Gastroesophageal sphincter (tissue), 4 donors: ENCODE results near the gene STIMATE. TPM values are rescaled to one million over a fixed set of nuclear protein-coding genes. Genes with fewer than 3 reads are reported as not detected.

Experiments
- ATAC-seq: fragments of 150-250 bp; one replicate; pipeline ENCODE4 v1.9.1; 2016; ENCODE audit warnings: mild to moderate bottlenecking, moderate library complexity
- H3K27ac ChIP-seq, 4 donors: fragments of 200-600 bp; sonication (generic) in 3 of 4; 1 replicate in 3 of 4; 2 replicates in 1 of 4; pipeline ENCODE4 v1.5.1; 2016 to 2019
- H3K27me3 ChIP-seq: fragments of 200-600 bp; sonication (generic); one replicate; pipeline ENCODE4 v1.5.1; 2019
- H3K36me3 ChIP-seq, 2 donors: fragments of 200-600 bp; sonication (generic); one replicate each; pipeline ENCODE4 v1.5.1; 2019; ENCODE audit warnings: control low read depth in 1 of 2
- H3K4me1 ChIP-seq, 3 donors: fragments of 200-600 bp; sonication (generic); 1 replicate in 2 of 3; 2 replicates in 1 of 3; pipeline ENCODE4 v1.5.1; 2016 to 2019; ENCODE audit warnings: control low read depth in 2 of 3
- H3K4me3 ChIP-seq, 2 donors: fragments of 200-600 bp; sonication (generic); one replicate each; pipeline ENCODE4 v1.5.1; 2019; ENCODE audit warnings: mild to moderate bottlenecking in 1 of 2, moderate library complexity in 1 of 2
- H3K9me3 ChIP-seq, 3 donors: fragments of 200-600 bp; sonication (generic); one replicate each; pipeline ENCODE4 v1.5.1; 2017 to 2019; ENCODE audit warnings: control low read depth in 2 of 3
- EP300 ChIP-seq: sonication (generic); formaldehyde crosslinking; IDR thresholded peaks from one replicate; pipeline ENCODE4 v1.6.1; 2017; ENCODE audit warnings: antibody characterized with exemption, mild to moderate bottlenecking
- POLR2A ChIP-seq, 2 donors: fragments of 450-650 bp; IDR thresholded peaks; one replicate each; pipeline ENCODE4 v1.6.1; 2017; ENCODE audit warnings: antibody characterized with exemption in 2 of 2, mild to moderate bottlenecking in 2 of 2, moderate library complexity in 1 of 2
- POLR2AphosphoS5 ChIP-seq: sonication (generic); formaldehyde crosslinking; IDR thresholded peaks from one replicate; pipeline ENCODE4 v1.6.1; 2017; ENCODE audit warnings: antibody characterized with exemption
- WGBS, 2 donors: methylation state at CpG; one replicate each; pipeline ENCODE4 v1.1.5; 2018; ENCODE audit warnings: low coverage in 1 of 2; 5-methylcytosine and 5-hydroxymethylcytosine counted together
- total RNA-seq, 4 donors: library from RNA; depleted of rRNA; stranded (reverse); fragments of >200 nt; gene quantifications; one replicate each; pipeline ENCODE4 v1.1.0, GENCODE V29; 2016
- TF ChIP-seq, protein P1 (sequence below), 4 experiments: fragments of 200-600 bp in 2 of 4; fragments of 450-650 bp in 2 of 4; sonication (generic) in 1 of 4; IDR thresholded peaks; one replicate each; pipeline ENCODE4 v1.5.1; 2017 to 2019; ENCODE audit warnings: antibody characterized with exemption in 4 of 4, mild to moderate bottlenecking in 2 of 4, moderate library complexity in 2 of 4

Gene STIMATE
- total RNA-seq, 4 donors from 2014 or later: 14.6 to 30.2 (median 20.5) TPM

DNA sequence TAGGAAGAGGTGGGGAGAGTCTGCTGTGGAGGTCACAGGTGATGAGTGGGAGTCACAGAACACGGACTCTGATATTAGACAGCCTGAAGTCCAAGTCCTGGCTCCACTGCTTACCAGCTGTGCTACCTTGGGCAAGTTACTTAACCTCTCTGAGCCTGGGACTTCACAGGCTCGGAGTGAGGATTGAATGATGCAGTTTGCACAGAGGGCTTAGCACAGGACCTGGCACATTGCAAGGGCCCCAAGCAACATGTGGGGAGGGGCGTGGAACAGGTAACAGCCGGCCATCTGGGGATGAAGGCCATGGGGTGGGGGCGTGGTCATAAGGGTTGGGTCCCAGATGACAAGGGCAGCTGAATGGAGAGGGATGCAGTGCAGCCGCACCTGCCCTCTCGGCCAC lies 107.0 kb downstream of the STIMATE start:
- Histone ChIP-seq H3K27me3 (no peaks in the 10 kb centered on the region), H3K9me3 (no peaks in the 10 kb centered on the region), H3K36me3 (no peaks in the 10 kb centered on the region), H3K4me1 (no peaks in the 10 kb centered on the region), H3K4me3 (no peak overlapping the region), H3K27ac (no peak overlapping the region)
- TF ChIP-seq, protein P1, sequence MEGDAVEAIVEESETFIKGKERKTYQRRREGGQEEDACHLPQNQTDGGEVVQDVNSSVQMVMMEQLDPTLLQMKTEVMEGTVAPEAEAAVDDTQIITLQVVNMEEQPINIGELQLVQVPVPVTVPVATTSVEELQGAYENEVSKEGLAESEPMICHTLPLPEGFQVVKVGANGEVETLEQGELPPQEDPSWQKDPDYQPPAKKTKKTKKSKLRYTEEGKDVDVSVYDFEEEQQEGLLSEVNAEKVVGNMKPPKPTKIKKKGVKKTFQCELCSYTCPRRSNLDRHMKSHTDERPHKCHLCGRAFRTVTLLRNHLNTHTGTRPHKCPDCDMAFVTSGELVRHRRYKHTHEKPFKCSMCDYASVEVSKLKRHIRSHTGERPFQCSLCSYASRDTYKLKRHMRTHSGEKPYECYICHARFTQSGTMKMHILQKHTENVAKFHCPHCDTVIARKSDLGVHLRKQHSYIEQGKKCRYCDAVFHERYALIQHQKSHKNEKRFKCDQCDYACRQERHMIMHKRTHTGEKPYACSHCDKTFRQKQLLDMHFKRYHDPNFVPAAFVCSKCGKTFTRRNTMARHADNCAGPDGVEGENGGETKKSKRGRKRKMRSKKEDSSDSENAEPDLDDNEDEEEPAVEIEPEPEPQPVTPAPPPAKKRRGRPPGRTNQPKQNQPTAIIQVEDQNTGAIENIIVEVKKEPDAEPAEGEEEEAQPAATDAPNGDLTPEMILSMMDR (IDR thresholded peaks at IDR 0.05): no peak
- TF ChIP-seq POLR2AphosphoS5 (no peak), POLR2A (IDR thresholded peaks at IDR 0.05) (no peak), EP300 (no peak)
- ATAC-seq: no peak
- WGBS, 2 donors: 78 to 93% methylated on average over 2 to 5 of the region's 7 CpGs

DNA sequence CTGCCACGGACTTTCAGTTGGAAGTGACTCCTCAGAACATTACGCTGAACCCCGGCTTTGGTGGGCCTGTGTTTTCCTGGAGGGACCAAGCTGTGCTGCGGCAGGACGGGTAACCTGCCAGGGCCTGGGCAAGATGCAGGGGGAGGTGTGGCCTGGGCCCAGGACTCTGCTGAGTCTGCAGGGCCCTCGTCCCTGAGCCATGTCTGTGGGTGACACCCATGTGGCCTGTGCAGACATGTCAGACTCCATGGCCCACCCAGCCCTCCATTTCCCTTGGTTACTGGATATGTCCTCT lies 107.7 kb downstream of the STIMATE start:
- H3K4me1 ChIP-seq: no peaks in the 10 kb centered on the region
- H3K4me3 ChIP-seq: no peak overlapping the region
- TF ChIP-seq, protein P1 (IDR thresholded peaks at IDR 0.05): no peak
- TF ChIP-seq EP300: no peak
- TF ChIP-seq POLR2AphosphoS5: no peak
- TF ChIP-seq POLR2A (IDR thresholded peaks at IDR 0.05): no peak
- 100% methylated on average over 5 of the region's 6 CpGs; no CpG with 5 or more reads in 1 of the 2 donors for WGBS, 2 donors
- ATAC-seq: no peak
- no peaks in the 10 kb centered on the region for H3K36me3 ChIP-seq
- no peaks in the 10 kb centered on the region for H3K9me3 ChIP-seq
- H3K27me3 ChIP-seq: no peaks in the 10 kb centered on the region
- H3K27ac ChIP-seq: no peak overlapping the region

DNA sequence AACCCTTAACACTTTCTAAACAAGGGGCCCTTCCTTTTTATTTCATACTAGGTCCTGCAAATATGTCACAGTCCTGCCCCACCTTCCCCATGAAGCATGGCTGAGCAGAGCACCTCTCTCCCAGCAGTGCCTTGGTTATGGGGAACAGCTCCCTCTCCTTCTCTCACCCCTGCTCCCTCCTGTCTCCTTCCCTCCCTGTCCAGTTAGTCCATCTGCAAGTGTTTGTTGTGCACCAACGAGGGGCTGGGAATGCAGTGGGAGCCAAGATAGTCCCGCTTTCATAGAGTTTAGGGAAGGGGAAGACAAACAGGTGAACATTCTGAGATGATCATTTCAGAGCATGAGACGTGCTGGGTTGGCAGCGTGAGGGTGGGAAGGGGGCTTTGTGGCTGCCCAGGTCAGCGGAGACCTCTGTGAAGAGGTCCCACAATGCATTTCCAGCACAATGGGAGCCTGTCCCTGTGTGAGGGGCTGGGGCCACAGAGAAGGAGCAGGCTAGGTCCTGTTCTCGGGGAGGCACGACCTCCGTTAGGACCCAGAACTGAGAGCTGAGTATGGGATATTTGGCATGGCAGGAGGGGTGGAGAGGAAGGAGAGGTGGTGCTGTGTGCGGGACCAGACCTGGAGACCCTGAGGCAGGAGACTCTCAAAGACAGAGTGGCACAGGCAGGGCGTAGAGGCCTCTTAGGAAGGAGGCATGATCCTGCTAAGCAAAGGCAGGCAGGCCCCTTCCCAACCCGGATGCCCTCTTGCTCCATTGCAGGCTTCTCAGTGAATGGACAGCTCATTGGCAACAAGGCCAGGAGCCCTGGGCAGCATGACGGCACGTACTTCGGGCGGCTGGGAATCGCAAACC lies 108.2 kb downstream of the STIMATE start:
- no peak for ATAC-seq
- no peak overlapping the region for H3K4me3 ChIP-seq
- H3K27ac ChIP-seq: no peak overlapping the region
- no peaks in the 10 kb centered on the region for H3K27me3 ChIP-seq
- H3K9me3 ChIP-seq: no peaks in the 10 kb centered on the region
- 73 to 92% methylated on average over 4 to 12 of the region's 16 CpGs for WGBS, 2 donors
- no peak for TF ChIP-seq EP300
- TF ChIP-seq POLR2AphosphoS5: no peak
- no peak for TF ChIP-seq POLR2A (IDR thresholded peaks at IDR 0.05)
- TF ChIP-seq, protein P1 (IDR thresholded peaks at IDR 0.05): no peak
- H3K36me3 ChIP-seq: no peaks in the 10 kb centered on the region
- no peaks in the 10 kb centered on the region for H3K4me1 ChIP-seq

DNA sequence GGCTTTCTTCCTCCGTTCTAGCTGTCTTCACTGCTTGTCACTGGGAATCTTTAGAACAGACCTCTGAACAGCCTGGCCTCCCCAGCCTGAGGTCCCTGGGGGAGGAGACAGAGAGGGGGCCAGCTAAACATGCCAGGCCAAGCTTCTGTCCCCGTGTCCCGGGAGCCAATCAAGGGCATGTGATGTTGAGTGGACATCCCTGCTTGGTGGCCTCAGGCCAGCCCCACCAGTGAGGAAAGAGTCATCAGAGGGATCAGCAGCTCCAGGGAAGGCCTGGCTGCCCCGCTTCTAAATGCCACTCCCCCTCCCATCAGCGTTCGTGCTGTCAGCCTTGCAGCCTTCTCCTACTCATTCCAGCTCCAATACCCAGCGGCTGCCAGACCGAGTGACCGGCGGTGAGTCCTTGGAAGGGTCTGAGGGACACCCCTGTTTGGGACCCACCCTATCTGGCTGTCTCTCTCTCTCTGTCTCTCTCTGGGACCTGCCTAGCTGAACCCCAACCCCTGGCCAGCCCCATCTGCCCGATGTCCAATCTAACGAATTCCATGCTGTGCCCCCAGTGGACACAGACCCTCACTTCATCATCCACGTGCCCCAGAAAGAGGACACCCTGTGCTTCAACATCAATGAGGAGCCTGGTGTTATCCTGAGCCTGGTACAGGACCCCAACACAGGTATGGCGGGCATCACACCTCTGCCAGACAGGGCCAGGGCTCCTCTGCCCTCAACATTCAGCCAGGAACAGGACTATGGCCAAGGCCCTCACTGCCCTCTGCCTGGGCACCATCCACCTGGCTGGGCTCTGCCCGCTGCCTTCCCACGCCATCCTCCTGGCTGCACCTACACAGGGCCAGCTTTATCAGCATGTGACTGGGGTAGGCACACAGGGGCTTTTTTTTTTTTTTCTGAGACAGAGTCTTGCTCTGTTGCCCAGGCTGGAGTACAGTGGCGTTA lies 109.4 kb downstream of the STIMATE start:
- no peak for TF ChIP-seq POLR2A (IDR thresholded peaks at IDR 0.05)
- TF ChIP-seq POLR2AphosphoS5: no peak
- TF ChIP-seq, protein P1 (IDR thresholded peaks at IDR 0.05): no peak
- TF ChIP-seq EP300: no peak
- peak; percentile 28 for ATAC-seq

More for the DNA sequence above, 109.4 kb downstream of the STIMATE start:
- no peak overlapping the region for H3K4me3 ChIP-seq
- no peak overlapping the region for H3K27ac ChIP-seq
- H3K36me3 ChIP-seq: no peaks in the 10 kb centered on the region
- 60% methylated on average over 8 of the region's 17 CpGs; no CpG with 5 or more reads in 1 of the 2 donors for WGBS, 2 donors
- no peaks in the 10 kb centered on the region for H3K4me1 ChIP-seq
- H3K27me3 ChIP-seq: no peaks in the 10 kb centered on the region
- no peaks in the 10 kb centered on the region for H3K9me3 ChIP-seq
